ENCODE data around the gene GFI1B.
A peak's percentile ranks its signal among the peaks of the same experiment; 100 is the strongest.

GFI1B gene

GRCh38 chr9:133014696-133015095 lies 36.2 kb downstream of the GFI1B start:
- no peak for FAIRE-seq

DNA sequence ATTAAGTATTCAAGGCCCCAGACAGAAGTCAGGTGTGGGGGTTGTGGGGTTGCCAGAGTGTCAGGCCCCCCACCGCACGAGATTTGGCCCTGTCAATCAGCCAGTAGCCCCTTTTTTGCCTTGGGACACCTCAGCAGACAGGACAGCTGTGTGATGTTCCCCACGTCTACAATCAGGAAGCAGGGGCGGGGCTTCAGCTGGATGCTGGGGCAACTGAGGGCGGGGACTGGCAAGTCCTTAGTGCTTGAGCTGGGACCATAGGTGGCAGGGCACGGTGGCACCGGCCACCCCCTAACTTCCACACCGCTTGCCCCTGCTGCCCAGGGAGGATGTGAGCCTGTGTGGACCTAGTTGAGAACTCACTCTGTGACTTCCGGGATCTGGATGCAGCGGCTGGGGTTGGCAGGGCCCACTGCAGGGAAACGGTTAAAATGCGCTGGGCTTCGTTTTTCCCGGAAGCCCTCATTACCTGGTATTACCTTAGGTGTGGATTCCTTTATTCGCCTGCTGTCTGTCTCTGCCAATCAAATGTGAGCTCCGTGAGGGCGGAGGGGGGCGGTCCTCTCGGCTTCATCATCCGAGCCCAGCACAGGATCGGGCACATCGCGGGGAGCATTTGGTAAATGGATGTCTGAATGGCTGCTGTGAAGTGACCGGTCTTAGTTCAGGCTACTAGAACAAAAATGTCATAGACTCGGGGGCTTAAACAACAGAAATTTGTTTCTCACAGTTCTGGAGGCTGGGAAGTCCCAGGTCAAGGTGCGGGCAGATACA lies 44.8 kb downstream of the GFI1B start:
- no peak for FAIRE-seq

GRCh38 chr9:133026426-133026825 lies 47.9 kb downstream of the GFI1B start:
- no peak for FAIRE-seq

GRCh38 chr9:133027134-133027533 lies 48.6 kb downstream of the GFI1B start:
- no peak for FAIRE-seq

GRCh38 chr9:133028221-133028620 lies 49.7 kb downstream of the GFI1B start:
- no peak for FAIRE-seq

DNA sequence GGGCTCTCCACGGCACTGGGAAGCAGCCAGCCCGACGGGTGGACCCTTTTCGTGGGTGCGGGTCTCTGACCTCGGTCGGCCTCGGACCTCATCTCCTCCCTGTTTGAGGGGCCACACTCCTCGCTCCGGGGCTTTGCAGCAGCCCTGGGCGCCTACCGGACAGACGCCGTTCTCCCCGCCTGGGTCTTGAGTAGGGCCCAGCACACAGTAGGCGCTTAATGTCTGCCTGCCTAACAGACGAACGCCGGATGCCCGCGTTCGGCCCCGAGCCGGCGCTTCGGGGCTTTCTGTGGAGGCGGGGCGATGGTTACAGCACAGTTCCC lies 51.5 kb downstream of the GFI1B start:
- FAIRE-seq = no peak

- FAIRE-seq = peak; percentile 97
Observed at GRCh38 chr9:133030317-133031129, 52.0 kb downstream of the GFI1B start, which contains the start of gene GTF3C5. Gene GTF3C5, plus strand, starts transcription at chr9:133030997. Its CDS starts 15 bp downstream, at chr9:133031012.

DNA sequence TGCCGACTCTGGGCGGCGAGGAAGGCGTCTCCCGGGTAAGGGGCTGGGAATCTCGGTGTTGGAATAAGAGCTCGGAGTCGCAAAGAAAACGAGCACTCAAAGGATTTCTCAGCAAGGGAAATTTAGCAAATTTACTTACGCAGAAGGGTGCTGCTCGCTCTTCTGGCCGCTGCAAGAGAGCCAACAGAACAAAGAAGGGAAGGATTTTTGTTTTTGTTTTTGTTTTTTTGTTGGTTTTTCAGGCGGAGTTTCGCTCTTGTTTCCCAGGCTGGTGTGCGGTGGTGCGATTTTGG lies 52.6 kb downstream of the GFI1B start:
- FAIRE-seq = no peak

DNA sequence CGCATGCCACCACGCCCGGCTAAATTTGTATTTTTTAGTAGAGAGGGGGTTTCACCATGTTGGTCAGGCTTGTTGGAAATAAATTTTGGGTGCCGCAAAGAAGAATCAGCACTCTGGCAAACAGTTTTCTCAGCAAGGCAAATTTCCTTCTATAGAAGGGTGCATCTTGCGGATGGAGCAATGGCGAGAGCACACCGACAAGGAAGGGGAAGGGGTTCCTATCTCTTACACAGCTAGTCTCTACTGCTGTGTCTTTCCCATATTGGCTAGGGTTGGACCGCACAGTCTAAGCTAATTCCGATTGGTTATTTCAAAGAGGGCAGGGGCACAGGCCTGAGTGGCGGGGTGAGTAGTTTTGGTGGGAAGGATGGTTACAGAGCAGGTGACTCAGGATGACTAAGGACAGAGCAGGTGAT lies 53.0 kb downstream of the GFI1B start:
- FAIRE-seq = no peak

GRCh38 chr9:133032171-133032570 lies 53.7 kb downstream of the GFI1B start:
- no peak for FAIRE-seq

GRCh38 chr9:133035669-133036068 lies 57.2 kb downstream of the GFI1B start:
- FAIRE-seq = no peak

- no peak for FAIRE-seq
Observed at GRCh38 chr9:133037775-133038515, 59.5 kb downstream of the GFI1B start.

DNA sequence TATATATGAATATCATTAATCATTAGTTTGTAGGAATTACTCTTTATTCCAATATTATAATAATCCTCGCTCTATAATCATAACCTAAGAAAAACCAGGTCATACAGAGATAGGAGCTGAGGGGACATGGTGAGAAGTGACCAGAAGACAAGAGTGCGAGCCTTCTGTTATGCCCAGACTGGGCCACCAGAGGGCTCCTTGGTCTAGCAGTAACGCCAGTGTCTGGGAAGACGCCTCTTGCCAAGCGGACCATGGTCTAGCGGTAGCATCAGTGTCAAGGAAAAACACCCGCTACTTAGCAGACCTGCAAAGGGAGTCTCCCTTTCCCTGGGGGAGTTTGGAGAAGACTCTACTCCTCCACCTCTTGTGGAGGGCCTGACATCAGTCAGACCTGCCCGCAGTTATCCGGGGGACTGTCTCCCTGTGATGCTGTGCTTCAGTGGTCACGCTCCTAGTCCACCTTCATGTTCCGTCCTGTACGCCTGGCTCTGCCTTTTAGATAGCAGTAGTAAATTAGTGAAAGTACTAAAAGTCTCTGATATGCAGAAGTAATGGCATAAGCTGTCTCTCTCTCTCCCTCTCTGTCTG lies 62.5 kb downstream of the GFI1B start:
- FAIRE-seq = peak; percentile 29

Data from TTC549 (cell line).